Stimulated activated CD4-positive, alpha-beta T cell treated with anti-CD3 and anti-CD28 coated beads, Interleukin-1b, Interleukin-23, amount 100 ng/mL, for 1 hour (primary cell): ENCODE results near the gene VWC2L.

Experiments
- DNase-seq, 2 donors: peaks; one replicate each; pipeline ENCODE4 v3.0.0-alpha.2; 2020; ENCODE audit warnings: low read depth in 2 of 2

VWC2L gene

GRCh38 chr2:214536625-214537024 lies 125.8 kb downstream of the VWC2L start:
- DNase-seq, result no peak

GRCh38 chr2:214537929-214538328 lies 127.1 kb downstream of the VWC2L start:
- no peak for DNase-seq

- DNase-seq, result no peak
Measured at GRCh38 chr2:214542295-214542694, 131.4 kb downstream of the VWC2L start.

DNA sequence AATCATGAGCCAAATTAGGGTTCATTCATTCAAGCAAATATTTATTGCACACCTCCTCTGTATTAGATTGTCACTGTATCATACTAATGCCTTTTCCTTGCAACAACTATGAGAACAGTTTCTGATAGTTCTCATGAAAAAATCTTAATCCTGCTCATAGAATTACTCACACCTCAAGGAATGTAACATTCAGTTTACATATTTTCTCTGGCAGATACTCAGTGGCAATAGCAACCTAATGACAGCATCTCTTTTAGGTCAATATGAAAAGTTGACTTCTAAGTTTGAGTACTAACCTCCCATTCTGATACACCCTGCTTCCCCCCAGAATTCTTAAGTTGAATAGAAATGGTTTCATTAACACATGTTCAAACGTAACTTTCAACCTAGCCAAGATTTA lies 132.0 kb downstream of the VWC2L start:
- DNase-seq, result no peak

DNA sequence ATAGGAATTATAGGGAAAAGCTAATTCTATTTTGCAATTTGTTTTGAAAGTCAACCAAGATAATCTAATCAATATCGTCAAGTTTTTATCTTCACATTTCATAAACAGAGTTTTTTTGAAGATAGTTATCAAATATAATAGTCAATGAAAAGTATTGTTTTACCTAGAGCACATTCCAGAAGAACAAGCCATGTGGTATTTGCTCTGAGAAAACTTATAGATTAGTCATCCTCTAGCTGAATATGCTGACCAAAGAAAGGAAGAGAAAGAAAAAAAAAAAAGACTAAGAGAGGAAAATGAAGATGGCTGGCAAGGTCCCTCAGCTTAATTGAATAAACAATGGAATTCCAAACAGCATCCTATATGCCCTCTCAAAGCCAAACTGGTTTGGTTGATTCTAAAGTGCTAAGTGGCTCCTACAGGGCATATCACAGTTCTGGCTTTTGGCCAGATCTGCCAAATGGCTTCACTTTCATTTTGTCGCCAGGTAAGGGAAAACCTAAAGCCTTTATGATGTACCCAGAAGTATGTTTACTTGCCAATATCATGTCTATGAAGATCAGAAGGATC lies 132.6 kb downstream of the VWC2L start:
- no peak for DNase-seq

DNA sequence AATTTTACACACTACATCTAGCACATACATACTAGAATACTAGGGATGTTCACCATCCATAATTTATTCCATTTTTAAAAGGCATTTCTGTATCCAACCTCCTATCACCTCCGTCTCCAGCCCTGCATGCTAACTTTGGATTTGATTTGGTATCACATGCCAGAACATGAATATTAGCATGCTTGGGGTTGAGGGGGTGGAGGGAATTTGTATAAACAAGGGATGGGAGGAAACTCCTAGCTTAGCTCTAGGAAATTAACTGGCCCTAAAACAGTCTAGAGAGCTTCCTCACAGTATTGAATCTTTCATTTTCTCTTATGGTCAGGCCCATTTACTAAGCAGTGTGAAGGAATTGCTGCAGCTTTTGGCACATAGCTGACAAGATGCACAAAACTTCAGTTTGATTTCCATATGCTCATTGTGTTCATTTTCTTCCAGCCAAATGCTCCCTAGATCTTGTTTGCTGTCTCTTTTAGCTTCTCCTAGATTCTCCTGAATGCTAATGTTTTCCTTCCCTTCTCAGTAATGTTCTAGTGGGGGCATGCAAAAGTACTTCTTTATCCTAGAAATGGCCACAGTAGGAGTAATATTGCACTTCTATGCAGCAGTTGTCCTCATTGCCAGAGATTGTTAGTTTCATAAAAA lies 135.2 kb downstream of the VWC2L start:
- DNase-seq, result no peak

GRCh38 chr2:214547931-214548330 lies 137.1 kb downstream of the VWC2L start:
- DNase-seq, result no peak

- no peak for DNase-seq
Measured at GRCh38 chr2:214549946-214550345, 139.1 kb downstream of the VWC2L start.

DNA sequence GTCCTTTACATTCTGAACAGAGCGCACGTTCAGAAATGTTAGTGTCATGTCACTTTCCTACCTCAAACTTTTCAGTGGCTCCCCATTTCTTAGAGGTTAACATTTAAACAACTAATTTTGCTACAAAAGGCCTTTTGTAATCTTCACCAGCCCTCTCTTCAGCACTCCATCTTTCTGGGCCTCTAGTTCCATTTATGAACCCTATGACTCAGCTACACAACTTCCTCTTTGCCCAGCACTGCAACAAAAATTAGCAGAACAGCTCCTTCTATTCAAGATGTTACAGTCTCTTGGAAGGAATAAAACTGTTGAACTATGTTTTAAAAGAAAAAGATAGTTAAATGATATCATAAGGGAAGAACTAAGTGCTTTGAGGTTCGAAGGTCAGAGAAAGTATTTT lies 139.9 kb downstream of the VWC2L start:
- no peak for DNase-seq

GRCh38 chr2:214557884-214558283 lies 147.0 kb downstream of the VWC2L start:
- DNase-seq, result no peak

GRCh38 chr2:214558341-214558740 lies 147.5 kb downstream of the VWC2L start:
- no peak for DNase-seq

DNA sequence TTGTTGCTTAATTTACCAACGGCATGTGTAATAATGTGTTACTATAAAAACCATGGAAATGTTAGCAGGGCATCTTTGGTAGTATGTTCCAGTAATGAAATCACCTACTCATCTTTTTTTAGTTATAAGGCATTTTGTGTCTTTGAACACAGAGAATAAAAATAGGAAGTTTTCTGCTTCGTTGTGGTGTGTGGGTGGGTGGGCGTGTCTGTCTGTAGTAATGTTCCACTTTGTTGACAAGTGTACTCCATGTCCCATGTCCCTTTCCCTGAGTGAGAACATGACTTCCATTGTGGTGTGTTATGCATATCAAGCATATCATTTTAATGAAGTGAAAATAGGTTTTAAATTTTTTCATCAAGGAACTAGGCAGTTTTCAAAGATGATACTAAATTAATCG lies 149.3 kb downstream of the VWC2L start:
- no peak for DNase-seq

GRCh38 chr2:214560618-214561190 lies 149.8 kb downstream of the VWC2L start:
- no peak for DNase-seq

GRCh38 chr2:214565246-214565645 lies 154.4 kb downstream of the VWC2L start:
- no peak for DNase-seq

- DNase-seq, result no peak
Measured at GRCh38 chr2:214566457-214566856, 155.6 kb downstream of the VWC2L start.

- no peak for DNase-seq
Measured at GRCh38 chr2:214569419-214570035, 158.7 kb downstream of the VWC2L start.

DNA sequence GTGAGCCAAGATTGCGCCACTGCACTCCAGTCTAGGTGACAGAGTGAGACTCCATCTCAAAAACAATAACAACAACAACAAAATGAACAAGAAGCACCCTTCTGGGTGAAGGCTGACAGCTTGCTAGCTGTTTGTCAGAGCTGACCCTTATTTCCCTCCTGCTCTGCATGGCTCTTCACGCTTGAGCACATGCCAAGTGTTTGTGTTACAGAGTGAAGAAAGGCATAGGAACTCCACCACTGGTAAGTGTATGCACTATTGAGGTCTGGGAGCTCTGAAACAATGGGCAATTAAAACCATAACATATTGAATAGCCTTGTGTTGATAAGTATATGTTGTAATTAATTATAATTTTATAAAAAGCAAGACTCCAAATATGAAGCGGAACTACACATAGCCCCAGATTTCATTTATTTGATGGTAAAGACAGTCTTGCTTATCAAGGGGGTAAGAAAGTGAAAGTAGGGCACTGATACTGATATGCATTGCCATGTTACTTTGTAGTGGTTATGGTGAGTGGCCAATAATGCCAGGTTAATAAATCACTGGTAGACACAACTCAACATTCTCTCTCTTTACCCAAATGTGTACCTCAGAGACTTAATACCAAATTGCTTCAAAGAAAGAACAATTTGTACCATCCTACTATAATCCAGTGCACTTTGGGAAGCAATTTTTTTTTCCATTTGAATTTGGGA lies 163.4 kb downstream of the VWC2L start:
- no peak for DNase-seq

DNA sequence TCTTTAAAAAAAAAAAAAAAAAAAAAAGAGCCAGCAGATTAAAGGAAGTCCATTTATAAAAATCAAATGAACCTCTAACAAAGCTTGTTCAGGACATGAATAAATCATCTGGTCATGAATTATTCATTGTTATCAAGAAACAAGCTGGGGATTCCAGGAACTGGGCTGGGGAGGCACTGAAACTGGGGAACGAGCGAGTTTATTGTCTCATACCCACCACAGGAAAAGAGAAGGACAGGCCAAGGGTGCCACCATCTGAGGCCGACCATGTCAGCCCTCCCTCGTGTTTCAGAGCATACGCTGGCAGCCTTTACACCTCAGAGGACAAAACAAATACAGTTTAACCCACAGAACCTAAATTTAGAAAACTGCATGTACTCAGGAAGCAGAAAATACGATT lies 164.2 kb downstream of the VWC2L start:
- DNase-seq, result no peak

- DNase-seq, result no peak
Measured at GRCh38 chr2:214575465-214575864, 164.6 kb downstream of the VWC2L start.

DNA sequence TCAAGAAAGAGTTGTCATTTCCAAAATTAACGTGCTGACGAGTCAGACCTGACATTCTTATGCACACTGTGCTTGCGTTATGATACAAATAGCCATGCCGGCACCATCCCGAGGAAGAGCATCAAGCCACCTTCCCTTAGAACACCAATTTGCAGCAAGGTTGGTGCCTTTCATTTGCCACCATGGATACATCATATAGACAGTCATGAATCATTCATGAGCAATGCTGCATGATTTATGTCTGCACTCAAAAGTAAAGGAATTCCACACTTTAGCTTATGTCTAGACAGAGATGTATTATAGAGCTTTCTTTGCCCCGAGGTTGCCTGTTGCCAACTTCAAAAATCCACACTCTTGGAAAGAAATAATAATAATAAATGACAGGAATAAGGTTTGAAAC lies 166.9 kb downstream of the VWC2L start:
- no peak for DNase-seq

DNA sequence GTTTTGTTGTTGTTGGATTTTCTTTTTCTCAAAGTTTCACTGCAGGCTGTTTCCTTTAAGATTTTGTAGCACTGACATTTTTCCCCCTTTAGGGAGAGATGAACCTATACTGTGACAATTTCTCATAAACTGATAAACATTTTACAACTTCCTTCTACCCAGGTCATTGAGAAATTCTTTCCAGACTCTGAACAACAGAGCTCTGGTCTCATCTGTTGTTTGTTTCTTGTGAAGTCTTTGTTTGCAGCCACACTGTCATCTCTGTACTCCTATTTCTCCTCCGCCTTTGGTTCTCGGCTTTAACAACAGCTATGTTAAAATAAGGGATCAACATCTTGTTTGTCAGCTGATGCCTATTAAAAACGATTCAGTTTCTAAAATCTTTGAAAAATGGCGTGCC lies 167.6 kb downstream of the VWC2L start:
- DNase-seq, result no peak

- DNase-seq, result no peak
Measured at GRCh38 chr2:214579035-214579434, 168.2 kb downstream of the VWC2L start.

DNA sequence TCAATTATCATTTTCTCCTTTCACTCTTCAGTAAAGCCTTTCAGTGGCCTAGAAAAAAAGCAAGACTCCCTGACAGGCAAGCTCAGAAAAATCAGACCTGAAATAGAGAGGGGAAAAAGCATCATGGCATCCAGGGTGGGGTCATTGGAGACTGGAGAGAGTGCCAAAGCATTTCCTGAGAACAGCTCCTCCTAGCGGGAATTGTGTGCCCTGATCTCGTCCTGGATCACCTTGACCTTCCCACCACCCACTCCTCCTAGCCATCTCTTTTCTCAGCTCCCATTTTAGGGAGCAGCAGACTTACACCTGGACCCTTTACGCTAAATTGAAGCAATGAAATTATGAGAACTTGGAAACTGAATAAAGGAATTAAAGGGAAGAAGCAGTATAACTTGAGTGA lies 176.6 kb downstream of the VWC2L start:
- DNase-seq, result no peak
